ENCODE measurements around the gene PTPRF. TPM values are rescaled to one million over a fixed set of nuclear protein-coding genes. Genes with fewer than 3 reads are reported as not detected.

PTPRF gene
- total RNA-seq, 2 experiments from 2014 or later = 3.8 to 4.5 TPM

GRCh38 chr1:43617011-43617410 lies 86.3 kb downstream of the PTPRF start:
- CTCF ChIA-PET = interaction anchor here (0.7 kb wide), 1 partner anchor 87 kb away, joined by 3 read pairs; no protein-coding TSS in a partner anchor
- DNase-seq (no peak), ATAC-seq (no peak)
- Mint-ChIP-seq H3K27me3 (no peaks in the 10 kb centered on the region), H3K9me3 (no peaks in the 10 kb centered on the region), H3K4me1 (ENCODE audit: low read depth) (no peaks in the 10 kb centered on the region), H3K27ac (no peak overlapping the region), H3K4me3 (no peak overlapping the region), H3K36me3 (ENCODE audit: low read depth) (no peaks in the 10 kb centered on the region)
- POLR2A ChIA-PET = interaction anchor here (0.7 kb wide), 1 partner anchor 63 kb away, joined by 3 read pairs; no protein-coding TSS in a partner anchor
- TF ChIP-seq CTCF (IDR thresholded peaks at IDR 0.05) = no peak
- intact Hi-C loops (cut with micrococcal nuclease) = no loop called here

GRCh38 chr1:43617668-43618067 lies 87.0 kb downstream of the PTPRF start:
- intact Hi-C loops (cut with micrococcal nuclease) = no loop called here
- CTCF ChIA-PET = interaction anchor here (0.6 kb wide), 1 partner anchor 133 kb away, joined by 4 read pairs; no protein-coding TSS in a partner anchor

GRCh38 chr1:43618521-43619313 lies 88.0 kb downstream of the PTPRF start:
- H3K4me3 Mint-ChIP-seq = no peak overlapping the region
- DNase-seq (no peak), ATAC-seq (no peak)
- H3K4me1 Mint-ChIP-seq (ENCODE audit: low read depth) = no peaks in the 10 kb centered on the region
- no peaks in the 10 kb centered on the region for H3K36me3 Mint-ChIP-seq (ENCODE audit: low read depth)
- H3K9me3 Mint-ChIP-seq = no peaks in the 10 kb centered on the region
- H3K27ac Mint-ChIP-seq = no peak overlapping the region
- POLR2A ChIA-PET = interaction anchor here (0.7 kb wide), 1 partner anchor 615 kb away, joined by 4 read pairs; no protein-coding TSS in a partner anchor
- CTCF ChIA-PET = no interaction called here
- no peaks in the 10 kb centered on the region for H3K27me3 Mint-ChIP-seq
- TF ChIP-seq CTCF (IDR thresholded peaks at IDR 0.05) = no peak
- intact Hi-C loops (cut with micrococcal nuclease) = no loop called here

More at GRCh38 chr1:43617668-43618067, 87.0 kb downstream of the PTPRF start:
- no peak for TF ChIP-seq CTCF (IDR thresholded peaks at IDR 0.05)
- no peak for DNase-seq
- Mint-ChIP-seq H3K9me3 (no peaks in the 10 kb centered on the region), H3K27ac (no peak overlapping the region), H3K36me3 (ENCODE audit: low read depth) (no peaks in the 10 kb centered on the region), H3K27me3 (no peaks in the 10 kb centered on the region), H3K4me3 (no peak overlapping the region), H3K4me1 (ENCODE audit: low read depth) (no peaks in the 10 kb centered on the region)
- POLR2A ChIA-PET = no interaction called here
- no peak for ATAC-seq

GRCh38 chr1:43619314-43619790 lies 88.7 kb downstream of the PTPRF start:
- H3K4me3 Mint-ChIP-seq = no peak overlapping the region
- ATAC-seq (no peak), DNase-seq (no peak)
- ChIA-PET POLR2A (no interaction called here), CTCF (no interaction called here)
- no peaks in the 10 kb centered on the region for H3K36me3 Mint-ChIP-seq (ENCODE audit: low read depth)
- no peaks in the 10 kb centered on the region for H3K4me1 Mint-ChIP-seq (ENCODE audit: low read depth)
- intact Hi-C loops (cut with micrococcal nuclease) = no loop called here
- H3K9me3 Mint-ChIP-seq = no peaks in the 10 kb centered on the region
- no peak overlapping the region for H3K27ac Mint-ChIP-seq
- H3K27me3 Mint-ChIP-seq = no peaks in the 10 kb centered on the region
- no peak for TF ChIP-seq CTCF (IDR thresholded peaks at IDR 0.05)
